GM19193 (cell line): ENCODE results near the gene BEAN1.

Source experiments
- POLR2A ChIP-seq: IDR thresholded peaks from 4 replicates; pipeline ENCODE4 v1.6.1; 2011; ENCODE audit not compliant: insufficient read depth, insufficient read length; ENCODE audit errors: extremely low read depth

The BEAN1 gene

DNA sequence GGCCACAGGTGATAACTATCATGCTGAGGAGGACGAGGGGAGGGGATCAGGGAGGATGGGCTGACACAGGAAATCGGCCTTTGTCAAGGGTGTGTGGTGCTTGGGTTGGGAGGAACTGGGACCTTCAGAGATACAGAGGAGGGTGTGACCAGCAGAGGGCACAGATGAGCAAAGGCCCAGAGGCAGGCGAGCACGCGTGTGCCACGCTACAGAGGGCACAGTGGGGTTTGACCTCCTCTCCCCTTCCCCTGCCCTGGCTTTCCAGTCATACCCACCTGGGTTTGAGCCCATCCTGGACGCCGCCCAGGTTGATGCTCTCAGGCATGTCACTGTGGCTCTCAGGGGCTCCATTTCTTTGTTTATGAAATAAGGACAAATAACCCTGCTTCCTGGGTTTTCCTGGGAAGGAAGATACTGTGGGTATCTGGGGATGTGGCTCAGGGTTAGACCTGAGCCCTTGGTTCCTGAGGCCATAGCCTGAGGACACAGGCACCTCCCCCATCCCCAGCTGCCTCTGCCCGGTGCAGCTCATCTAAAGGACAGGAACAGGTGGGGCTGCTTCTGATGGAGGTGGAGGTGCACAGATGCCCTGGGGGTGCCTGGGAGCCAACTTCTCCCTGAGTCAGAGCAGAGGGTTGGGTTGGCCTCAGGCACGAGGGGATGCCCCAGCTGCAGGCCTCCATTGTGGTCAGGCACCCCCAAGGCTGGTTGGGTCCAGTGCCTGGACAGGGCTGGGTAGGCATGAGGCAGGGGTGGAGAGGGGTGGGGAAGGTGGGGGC, 51.8 kb downstream of the BEAN1 start:
- no peak for TF ChIP-seq POLR2A

DNA sequence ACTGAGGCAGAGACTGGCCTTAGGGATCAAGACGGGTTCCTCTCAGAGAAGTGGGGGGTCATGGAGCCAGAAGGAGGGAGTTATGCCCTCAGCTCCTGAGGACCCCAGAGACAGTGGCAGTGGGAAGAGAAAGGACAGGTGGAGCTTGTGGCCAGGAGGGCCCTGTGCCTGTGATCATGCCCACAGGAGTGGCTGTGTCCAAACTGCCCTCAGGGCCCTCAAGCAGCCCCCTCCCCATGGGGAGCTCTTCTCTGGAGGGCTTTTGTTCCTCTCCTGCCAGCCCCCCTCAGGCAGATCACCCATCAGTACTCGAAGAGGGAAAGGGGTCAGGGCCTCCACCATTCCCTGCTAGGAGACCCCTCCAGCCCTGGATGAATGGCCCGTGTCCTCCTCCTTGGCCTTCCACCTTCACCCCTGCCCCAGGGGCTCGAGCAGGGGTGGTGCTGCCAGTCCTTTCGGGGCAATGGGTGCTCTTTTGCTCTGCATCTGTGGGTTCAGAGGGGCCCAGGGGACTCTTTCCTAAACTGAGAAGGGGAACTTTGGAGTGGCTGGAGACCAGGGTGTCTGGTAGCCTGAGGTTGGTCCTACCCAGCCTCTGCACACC, 52.7 kb downstream of the BEAN1 start:
- TF ChIP-seq POLR2A: no peak

DNA sequence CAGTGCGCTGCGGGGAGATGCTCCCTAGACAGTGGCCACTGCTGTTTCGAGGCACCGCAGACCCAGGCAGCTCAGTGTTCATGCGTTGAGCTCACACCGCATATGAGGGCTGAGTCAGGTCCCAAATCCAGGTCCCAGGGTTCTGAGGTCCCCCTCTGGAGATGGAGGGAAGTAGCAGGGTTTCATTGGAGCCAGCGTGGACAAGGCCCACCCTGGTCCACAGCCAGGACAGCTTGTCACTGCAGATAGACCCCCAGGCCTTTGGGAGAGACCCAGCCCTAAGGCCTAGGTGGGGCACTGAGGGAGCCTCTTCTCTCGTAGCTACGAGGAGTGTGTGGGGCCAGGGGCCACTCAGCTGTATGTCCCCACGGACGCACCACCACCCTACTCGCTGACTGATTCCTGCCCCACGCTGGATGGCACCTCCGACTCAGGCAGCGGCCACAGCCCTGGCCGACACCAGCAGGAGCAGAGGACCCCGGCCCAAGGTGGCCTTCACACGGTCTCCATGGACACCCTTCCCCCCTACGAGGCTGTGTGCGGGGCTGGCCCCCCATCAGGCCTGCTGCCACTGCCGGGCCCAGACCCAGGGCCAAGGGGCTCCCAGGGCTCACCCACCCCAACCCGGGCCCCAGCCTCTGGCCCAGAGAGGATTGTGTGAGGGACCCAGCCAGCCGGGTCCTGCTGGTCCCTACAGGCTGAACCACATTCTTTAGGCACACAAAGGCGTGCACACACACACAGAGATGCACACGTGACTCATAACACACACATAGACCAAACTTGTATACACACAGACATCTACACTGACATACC, 53.4 kb downstream of the BEAN1 start:
- TF ChIP-seq POLR2A: no peak

DNA sequence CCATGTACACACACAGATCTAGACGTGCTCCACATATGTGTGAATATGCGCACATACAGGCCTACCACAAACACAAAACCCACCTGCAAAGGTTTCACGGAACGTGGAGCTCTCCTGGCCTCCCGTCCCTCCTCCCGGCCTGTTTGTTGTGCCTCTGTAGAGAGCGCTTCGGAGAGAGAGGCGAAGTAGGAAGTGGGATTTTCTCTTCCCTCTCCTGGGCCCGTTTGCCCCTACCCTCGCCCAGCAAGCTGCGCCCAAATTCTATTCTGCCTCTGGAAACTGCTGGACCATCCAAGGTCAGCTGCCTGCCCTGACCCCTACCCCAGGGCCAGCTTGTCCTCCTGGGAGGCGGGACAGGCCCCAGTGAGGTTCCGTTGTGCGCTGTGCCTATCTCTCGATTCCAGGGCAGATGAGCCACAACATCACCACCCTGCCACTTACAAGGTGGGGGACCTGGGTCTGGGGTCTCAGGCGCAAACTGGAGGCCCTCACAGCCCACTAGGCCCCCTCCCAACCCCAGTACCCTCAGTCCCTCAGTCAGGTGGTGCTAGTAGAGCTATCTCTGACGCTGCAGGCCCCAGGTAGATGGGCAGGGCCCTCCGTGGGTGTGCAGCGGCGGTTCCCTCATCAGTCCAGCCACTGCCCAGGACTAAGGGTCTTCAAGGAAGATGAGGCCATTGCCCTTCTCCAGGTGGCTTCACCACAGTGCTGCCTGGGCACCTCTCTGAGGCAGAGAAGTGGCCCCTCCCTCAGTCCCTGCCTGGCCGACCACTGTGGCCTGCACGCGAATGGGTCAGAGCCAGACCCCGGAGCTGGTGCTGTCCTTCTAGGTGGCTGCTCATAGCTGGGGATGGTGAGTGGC, 54.2 kb downstream of the BEAN1 start:
- no peak for TF ChIP-seq POLR2A

DNA sequence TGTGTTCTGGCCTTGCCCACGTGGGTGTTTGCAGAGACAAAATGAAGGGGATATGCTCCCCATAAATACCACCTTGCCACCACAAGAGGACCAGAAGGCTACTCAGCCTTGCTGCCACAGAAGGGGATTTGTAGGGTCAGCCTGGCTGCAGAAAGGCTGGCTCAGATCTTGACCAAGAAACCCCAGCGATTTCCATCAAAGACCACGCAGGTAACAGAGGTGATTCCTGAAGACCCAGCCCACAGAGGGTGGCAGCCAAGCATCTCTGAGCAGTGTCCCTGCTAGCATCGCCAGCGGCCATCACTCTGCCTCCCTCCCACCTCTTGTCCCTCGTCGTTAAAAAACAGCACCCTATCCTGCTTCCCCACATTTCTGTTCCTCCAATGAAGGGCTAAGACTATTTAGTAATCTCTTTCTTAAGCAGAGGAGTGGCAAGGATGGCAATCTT, 54.9 kb downstream of the BEAN1 start:
- TF ChIP-seq POLR2A: no peak

DNA sequence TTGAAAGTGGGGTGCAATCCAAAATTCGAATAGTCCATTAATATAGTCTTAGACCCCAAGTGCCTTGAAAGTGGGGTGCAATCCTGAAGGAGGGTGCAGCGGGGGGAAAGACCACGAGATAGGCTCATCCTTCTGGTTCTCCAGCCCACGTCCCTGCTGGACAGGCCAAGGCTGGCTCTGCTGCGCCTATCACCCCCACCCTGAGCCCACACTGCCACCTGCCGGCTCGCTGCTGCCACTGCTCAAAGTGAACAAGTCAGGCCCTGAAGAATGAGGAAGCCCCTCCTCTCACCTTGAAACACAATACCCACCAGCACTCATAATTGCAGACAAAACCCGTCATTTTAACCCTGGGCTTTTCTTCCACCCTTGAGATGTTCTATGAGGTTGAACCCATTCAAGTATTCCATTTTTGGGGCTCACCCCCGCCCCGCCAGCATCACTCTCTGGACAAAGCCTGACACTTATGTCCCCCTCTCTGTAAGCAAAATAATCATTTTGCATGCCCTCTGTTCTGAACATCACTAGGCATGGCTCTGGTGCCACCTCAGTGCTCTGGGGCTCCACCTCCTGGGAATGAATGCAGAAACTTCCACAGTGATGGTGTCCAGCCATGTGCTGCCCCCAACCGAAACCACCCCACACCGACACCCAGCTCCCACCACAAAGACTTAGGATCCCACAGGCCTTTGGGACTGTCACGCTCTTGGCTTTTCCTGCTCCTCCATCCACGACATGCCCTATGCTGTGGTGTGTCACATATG, 56.8 kb downstream of the BEAN1 start:
- TF ChIP-seq POLR2A: no peak

DNA sequence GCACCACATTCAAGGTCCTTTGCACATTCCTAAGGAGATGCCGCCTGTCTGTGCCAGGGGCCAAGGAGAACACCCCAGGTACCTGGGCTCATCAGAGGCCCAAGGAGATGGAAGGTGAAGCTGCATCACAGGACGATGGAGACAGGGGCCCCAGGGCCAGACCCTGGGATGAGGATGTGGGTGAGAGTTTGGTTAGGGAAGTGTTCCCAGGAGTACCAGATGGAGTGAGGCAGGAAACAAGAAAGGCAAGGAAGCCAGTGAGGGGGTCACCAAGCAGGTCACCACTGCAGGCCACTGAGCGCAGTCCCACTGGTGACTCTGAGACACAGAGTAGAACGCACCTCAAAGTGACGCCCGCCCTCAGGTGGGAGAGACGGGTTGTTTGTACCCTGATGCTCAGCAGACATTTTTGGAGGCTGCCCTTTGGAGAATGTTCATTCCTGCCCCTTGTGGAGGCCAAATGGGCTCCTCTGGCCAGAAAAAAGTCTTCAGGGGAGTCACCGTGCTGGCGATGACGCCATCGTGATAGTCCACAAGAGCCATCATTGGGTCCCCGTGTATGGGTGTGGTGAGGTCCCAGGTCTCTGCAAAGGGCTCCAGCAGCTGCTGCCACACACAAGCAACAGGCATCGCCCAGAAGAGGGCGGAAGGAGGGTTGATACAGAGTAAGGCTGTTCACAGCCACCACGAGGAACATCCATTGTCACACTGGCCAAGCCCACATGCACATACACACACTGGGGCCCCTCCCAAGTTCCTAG, 57.5 kb downstream of the BEAN1 start:
- no peak for TF ChIP-seq POLR2A

DNA sequence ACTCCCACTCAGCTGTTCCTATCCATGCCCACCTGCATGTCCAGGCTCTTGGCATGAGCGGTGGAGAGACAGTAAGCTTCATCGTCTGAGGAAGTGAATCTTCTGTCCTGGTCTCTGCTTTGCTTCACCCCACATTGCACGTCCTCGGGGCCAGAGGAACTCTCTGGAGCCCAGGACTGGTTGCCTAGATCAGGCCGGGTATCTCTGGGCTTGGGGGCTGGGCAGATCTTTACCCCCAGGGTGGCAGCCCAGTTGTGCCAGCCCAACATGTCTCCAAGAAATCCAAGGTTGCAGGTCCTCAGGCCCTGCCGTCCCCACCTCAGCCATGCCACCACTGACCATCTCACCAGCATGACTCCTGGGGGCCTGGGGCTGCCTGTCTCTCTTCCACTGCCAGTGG, 58.3 kb downstream of the BEAN1 start:
- TF ChIP-seq POLR2A: no peak

DNA sequence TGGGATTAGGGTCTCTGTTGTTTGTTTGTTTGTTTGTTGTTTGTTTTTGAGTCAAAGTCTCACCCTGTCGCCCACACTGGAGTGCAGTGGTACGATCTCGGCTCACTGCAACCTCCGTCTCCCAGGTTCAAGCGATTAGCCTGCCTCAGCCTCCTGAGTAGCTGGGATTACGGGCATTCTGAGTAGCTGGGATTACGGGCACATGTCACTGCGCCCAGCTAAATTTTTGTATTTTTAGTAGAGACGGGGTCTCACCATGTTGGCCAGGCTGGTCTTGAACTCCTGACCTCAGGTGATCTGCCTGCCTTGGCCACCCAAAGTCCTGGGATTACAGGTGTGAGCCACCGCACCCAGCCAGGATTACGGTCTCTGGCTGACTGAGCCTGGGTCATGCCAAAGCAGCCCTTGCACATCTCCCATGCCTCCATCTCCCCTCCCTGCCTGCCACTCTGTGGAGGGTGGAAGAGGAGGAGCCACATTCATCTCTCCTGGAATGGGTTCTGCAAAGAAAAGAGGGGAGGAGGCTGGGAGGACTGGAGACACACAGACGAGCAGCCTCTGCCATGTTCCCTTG, 59.2 kb downstream of the BEAN1 start:
- TF ChIP-seq POLR2A: no peak

DNA sequence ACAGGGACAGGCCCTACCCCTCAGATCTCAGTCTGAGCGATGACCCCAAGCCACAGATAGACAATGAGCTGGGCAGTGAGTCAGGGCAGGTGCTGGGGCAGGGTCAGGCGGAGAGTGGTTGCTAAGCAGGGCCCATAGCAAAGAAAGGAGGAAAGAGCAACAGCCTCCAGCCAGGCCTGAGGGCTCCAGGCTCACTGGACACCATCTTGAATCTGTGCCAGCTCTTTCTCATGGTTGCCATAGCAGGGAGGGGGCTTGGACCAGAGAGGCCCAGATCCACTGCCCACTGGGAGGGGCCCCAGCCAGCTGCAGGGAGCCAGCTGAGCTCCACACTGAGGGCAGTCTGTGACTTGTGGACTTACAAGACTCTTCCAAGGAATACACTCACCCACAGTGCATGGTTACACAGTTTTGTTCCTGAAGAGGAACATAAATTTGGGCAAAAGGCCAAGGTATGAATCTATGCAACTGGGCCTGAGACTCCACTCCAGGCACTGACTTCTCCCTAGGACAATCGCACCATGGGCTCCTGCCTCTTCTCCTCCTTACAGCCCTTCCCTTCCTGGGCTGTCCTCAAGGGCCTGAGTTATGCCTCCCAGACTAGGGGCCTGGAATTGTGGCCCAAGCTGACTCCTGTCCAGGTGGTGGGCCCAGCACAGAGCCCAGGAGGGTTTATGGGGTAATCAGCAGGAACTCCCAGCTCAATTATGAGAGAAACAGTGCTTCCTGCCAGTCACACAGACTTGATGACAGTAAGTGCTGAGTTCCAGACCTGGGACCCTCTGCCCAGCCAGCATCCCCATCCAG, 59.9 kb downstream of the BEAN1 start:
- no peak for TF ChIP-seq POLR2A

DNA sequence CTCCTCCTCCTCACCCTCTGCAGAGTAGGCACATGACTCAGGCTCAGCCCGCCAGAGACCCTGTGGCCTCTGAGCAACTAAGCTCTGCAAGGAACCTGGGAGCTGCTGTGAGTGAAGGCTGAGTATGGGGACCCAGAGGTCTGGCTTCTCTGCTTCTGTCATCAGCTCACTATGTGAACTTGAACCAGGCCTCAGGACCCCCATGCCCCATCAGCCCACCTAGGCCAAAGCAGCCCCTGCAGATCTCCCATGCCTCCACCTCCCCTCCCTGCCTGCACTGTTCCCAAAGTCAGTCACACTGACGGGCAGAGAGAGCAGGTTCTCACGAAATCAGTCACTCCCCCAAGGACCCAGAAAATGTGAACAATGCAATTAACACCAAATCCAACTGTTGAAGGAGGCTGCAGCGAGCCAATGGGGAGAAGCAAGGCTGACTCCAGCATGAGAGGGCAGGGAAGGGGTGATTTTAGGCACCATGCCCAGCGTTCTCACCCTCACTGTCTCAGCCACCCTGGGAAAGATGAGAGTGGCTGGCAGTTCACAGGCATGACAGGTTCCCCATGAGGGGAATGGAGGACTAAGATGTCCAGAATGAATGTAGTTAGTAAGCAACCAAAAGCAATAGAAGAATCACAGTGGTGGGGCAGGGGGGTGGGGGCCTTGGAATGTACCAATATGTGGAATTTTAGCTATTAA, 60.6 kb downstream of the BEAN1 start:
- TF ChIP-seq POLR2A: no peak

DNA sequence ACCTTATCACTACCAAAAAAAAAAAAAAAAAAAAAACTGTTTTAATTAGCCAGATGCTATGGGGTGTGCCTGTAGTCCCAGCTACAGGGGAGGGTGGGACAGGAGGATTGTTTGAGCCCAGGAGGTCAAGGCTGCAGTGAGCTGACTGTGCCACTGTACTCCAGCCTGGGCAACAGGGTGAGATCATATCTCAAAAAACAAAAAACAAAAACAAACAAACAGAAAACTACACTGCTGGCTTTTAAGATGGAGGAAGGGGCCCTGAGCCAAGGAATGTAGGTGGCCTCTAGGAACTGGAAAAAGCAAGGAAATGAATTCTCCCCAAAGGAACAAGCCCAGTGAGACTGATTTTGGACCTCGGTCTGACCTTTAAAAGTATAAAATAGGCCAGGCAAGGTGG, 61.4 kb downstream of the BEAN1 start:
- no peak for TF ChIP-seq POLR2A
